HCT116 (cell line): ENCODE data around the gene EXD3. TPM values are rescaled to one million over a fixed set of nuclear protein-coding genes. Genes with fewer than 3 reads are reported as not detected.

Source experiments
- ATAC-seq: fragments of 200-7000 bp; cut with Tn5 transposase; 2 replicates; pipeline ENCODE4 v1.9.1; 2020; ENCODE audit warnings: mild to moderate bottlenecking, moderate library complexity
- BruUV-seq: library from RNA; stranded (reverse); fragments of 400-500 nt; replicated peaks from 2 replicates; lab custom pipeline; 2021; lab: Mats Ljungman, UMichigan
- CTCF ChIA-PET: fragments of 300-600 bp; sonication (Branson Sonifier 250); formaldehyde crosslinking; loops from one replicate; lab custom pipeline; 2021; ENCODE audit warnings: antibody characterized with exemption; lab: Charles Lee
- POLR2A ChIA-PET: fragments of 300-600, 350-600 bp; sonication (Branson Sonifier 250); formaldehyde crosslinking; loops from one replicate; lab custom pipeline; 2021; ENCODE audit warnings: antibody characterized with exemption; lab: Charles Lee
- RAD21 ChIA-PET, 2 experiments: fragments of 300-600 bp; sonication (Branson Sonifier 250); formaldehyde crosslinking; loops; one replicate each; lab custom pipeline; 2023; ENCODE audit warnings: low total read pairs in 2 of 2; ENCODE audit not compliant: uncharacterized antibody in 2 of 2, unreplicated experiment in 2 of 2, low non-redundant PET in 1 of 2; lab: Charles Lee
- DNase-seq: peaks from one replicate; pipeline ENCODE4 v3.0.0-alpha.2; 2010; ENCODE audit warnings: low read depth, low spot score
- H2AFZ ChIP-seq: fragments of 200-600 bp; shearing (Covaris generic), sonication (generic); 2 replicates; pipeline ENCODE4 v1.6.1; 2017; ENCODE audit warnings: low read depth, mixed run types, mixed read lengths, antibody characterized with exemption, low read length; ENCODE audit not compliant: poor library complexity, severe bottlenecking
- H3K27ac ChIP-seq: 2 replicates; pipeline ENCODE4 v1.5.1; 2012; ENCODE audit warnings: low read depth, low read length
- H3K27me3 ChIP-seq: fragments of 200-600 bp; sonication (generic); 2 replicates; pipeline ENCODE4 v1.6.1; 2016; ENCODE audit warnings: mixed run types, low read length, mixed read lengths; ENCODE audit not compliant: insufficient read depth
- H3K36me3 ChIP-seq, 2 experiments: fragments of 200-500 bp in 1 of 2; fragments of 200-600 bp in 1 of 2; sonication (Bioruptor generic) in 1 of 2; sonication (generic) in 1 of 2; 2 replicates each; pipeline versions ENCODE4 v1.5.1 to v1.6.1; 2014 to 2016; ENCODE audit warnings: low read length in 2 of 2, inconsistent platforms in 1 of 2, mixed read lengths in 1 of 2, mixed run types in 1 of 2; ENCODE audit not compliant: insufficient read depth in 2 of 2, control insufficient read depth in 1 of 2
- H3K4me1 ChIP-seq, 2 experiments: fragments of 200-600 bp in 1 of 2; sonication (generic) in 1 of 2; 2 replicates each; pipeline versions ENCODE4 v1.5.1 to v1.6.1; 2012 to 2017; ENCODE audit warnings: low read length in 2 of 2, inconsistent platforms in 1 of 2, mild to moderate bottlenecking in 1 of 2, mixed read lengths in 1 of 2, mixed run types in 1 of 2, moderate library complexity in 1 of 2; ENCODE audit not compliant: insufficient read depth in 2 of 2, control insufficient read depth in 1 of 2
- H3K4me2 ChIP-seq: fragments of 200-600 bp; sonication (generic); 2 replicates; pipeline ENCODE4 v1.6.1; 2017; ENCODE audit warnings: mixed run types, low read length, mixed read lengths
- H3K4me3 ChIP-seq, 2 experiments: fragments of 200-600 bp in 1 of 2; sonication (generic) in 1 of 2; replicated peaks in 1 of 2; 2 replicates each; pipeline ENCODE4 v1.5.1; 2011 to 2016; ENCODE audit warnings: low read length in 2 of 2, control low read depth in 1 of 2, low read depth in 1 of 2, mild to moderate bottlenecking in 1 of 2, mixed read lengths in 1 of 2, mixed run types in 1 of 2
- H3K79me2 ChIP-seq: fragments of 200-600 bp; sonication (generic); 2 replicates; pipeline ENCODE4 v1.6.1; 2017; ENCODE audit warnings: mild to moderate bottlenecking, mixed run types, low read length, moderate library complexity, mixed read lengths; ENCODE audit not compliant: insufficient read depth
- H3K9ac ChIP-seq: fragments of 200-600 bp; sonication (generic); 2 replicates; pipeline ENCODE4 v1.6.1; 2016; ENCODE audit warnings: low read length, mixed read lengths
- H3K9me2 ChIP-seq: fragments of 200-600 bp; sonication (generic), shearing (Covaris generic); 2 replicates; pipeline ENCODE4 v1.6.1; 2017; ENCODE audit warnings: mixed run types, mild to moderate bottlenecking, moderate library complexity; ENCODE audit not compliant: insufficient read depth
- H3K9me3 ChIP-seq, 2 experiments: fragments of 200-500 bp in 1 of 2; fragments of 200-600 bp in 1 of 2; sonication (Bioruptor generic) in 1 of 2; sonication (generic) in 1 of 2; 2 replicates each; pipeline ENCODE4 v1.6.1; 2014 to 2017; ENCODE audit warnings: low read length in 2 of 2, mixed read lengths in 2 of 2, inconsistent platforms in 1 of 2, low read depth in 1 of 2, mild to moderate bottlenecking in 1 of 2, mixed run types in 1 of 2, moderate library complexity in 1 of 2; ENCODE audit not compliant: control insufficient read depth in 1 of 2, insufficient read depth in 1 of 2
- H4K20me1 ChIP-seq: fragments of 200-600 bp; sonication (generic), shearing (Covaris generic); 2 replicates; pipeline ENCODE4 v1.6.1; 2017; ENCODE audit warnings: mixed run types, mild to moderate bottlenecking, moderate library complexity; ENCODE audit not compliant: insufficient read depth
- CBX3 ChIP-seq: IDR thresholded peaks from 2 replicates; pipeline ENCODE4 v1.6.1; 2012; ENCODE audit warnings: low read depth
- CEBPB ChIP-seq: IDR thresholded peaks from 2 replicates; pipeline ENCODE4 v1.6.1; 2012; ENCODE audit warnings: low read depth
- EGR1 ChIP-seq: IDR thresholded peaks from 2 replicates; pipeline ENCODE4 v1.6.1; 2012; ENCODE audit warnings: low read depth
- ELF1 ChIP-seq: IDR thresholded peaks from 2 replicates; pipeline ENCODE4 v1.6.1; 2012; ENCODE audit warnings: low read depth, borderline replicate concordance
- EZH2 ChIP-seq: fragments of 200-600 bp; sonication (generic); IDR thresholded peaks from 2 replicates; pipeline ENCODE4 v1.6.1; 2017; ENCODE audit warnings: antibody characterized with exemption, mixed run types
- EZH2phosphoT487 ChIP-seq: fragments of 200-600 bp; IDR thresholded peaks from 2 replicates; pipeline ENCODE4 v1.6.1; 2018; ENCODE audit warnings: antibody characterized with exemption, borderline replicate concordance
- FOSL1 ChIP-seq: IDR thresholded peaks from 2 replicates; pipeline ENCODE4 v1.6.1; 2012; ENCODE audit warnings: low read depth
- JUND ChIP-seq: IDR thresholded peaks from 2 replicates; pipeline ENCODE4 v1.6.1; 2012
- MAX ChIP-seq: IDR thresholded peaks from 2 replicates; pipeline ENCODE4 v1.6.1; 2012
- POLR2A ChIP-seq: IDR thresholded peaks from 2 replicates; pipeline ENCODE4 v1.7.0; 2011; ENCODE audit warnings: borderline replicate concordance; ENCODE audit not compliant: insufficient read depth, insufficient read length; ENCODE audit errors: extremely low read depth
- RAD21 ChIP-seq: IDR thresholded peaks from 2 replicates; pipeline ENCODE4 v1.6.1; 2012; ENCODE audit warnings: low read depth, mild to moderate bottlenecking
- SIN3A ChIP-seq: IDR thresholded peaks from 2 replicates; pipeline ENCODE4 v1.6.1; 2012; ENCODE audit warnings: low read depth
- SRF ChIP-seq: IDR thresholded peaks from 2 replicates; pipeline ENCODE4 v1.6.1; 2012; ENCODE audit warnings: low read depth
- TCF7L2 ChIP-seq: IDR thresholded peaks from 2 replicates; pipeline ENCODE4 v1.7.0; 2011; ENCODE audit warnings: borderline replicate concordance, inconsistent platforms; ENCODE audit not compliant: insufficient read depth, insufficient read length; ENCODE audit errors: extremely low read depth
- YY1 ChIP-seq: IDR thresholded peaks from 2 replicates; pipeline ENCODE4 v1.6.1; 2011; ENCODE audit warnings: low read length, low read depth, moderate library complexity, mild to moderate bottlenecking; ENCODE audit not compliant: insufficient replicate concordance; ENCODE audit errors: extremely low read depth
- ZFX ChIP-seq: fragments of 450-650 bp; IDR thresholded peaks from 2 replicates; pipeline ENCODE4 v1.6.1; 2017
- ZNF274 ChIP-seq: fragments of 200-500 bp; sonication (Bioruptor generic); IDR thresholded peaks from 2 replicates; pipeline ENCODE4 v1.6.1; 2014; ENCODE audit warnings: mild to moderate bottlenecking, low read depth, low read length, inconsistent platforms
- intact Hi-C: fragments of 100-400 bp; cut with micrococcal nuclease; formaldehyde crosslinking; loops from 2 replicates; pipeline ENCODE4 v1.10.0; 2022
- total RNA-seq: library from RNA; stranded (reverse); gene quantifications from one replicate; pipeline ENCODE4 v1.2.1, GENCODE V29; 2021; ENCODE audit not compliant: unreplicated experiment
- TF ChIP-seq, protein P1 (sequence below): IDR thresholded peaks from 2 replicates; pipeline ENCODE4 v1.6.1; 2011; ENCODE audit warnings: mild to moderate bottlenecking, low read length, moderate library complexity; ENCODE audit not compliant: insufficient replicate concordance; ENCODE audit errors: extremely low read depth
- TF ChIP-seq, protein P2 (sequence below): IDR thresholded peaks from 2 replicates; pipeline ENCODE4 v1.6.1; 2012
- TF ChIP-seq, protein P3 (sequence below): IDR thresholded peaks from 2 replicates; pipeline ENCODE4 v1.6.1; 2012; ENCODE audit warnings: low read depth

The EXD3 gene
- total RNA-seq, 1 experiment from 2014 or later, result 25.4 TPM

- Histone ChIP-seq H3K4me1 (no peaks in the 10 kb centered on the region), H3K9me3 (peaks cover 0 to 5% of the 10 kb centered on the region in 2 experiments; a peak in 1 of 4 replicates), H2AFZ (no peak overlapping the region), H3K4me3 (no peak overlapping the region), H3K27ac (no peak overlapping the region), H3K9ac (no peak overlapping the region), H4K20me1 (no peaks in the 10 kb centered on the region), H3K4me2 (no peak overlapping the region), H3K27me3 (no peaks in the 10 kb centered on the region), H3K79me2 (no peaks in the 10 kb centered on the region), H3K9me2 (no peaks in the 10 kb centered on the region), H3K36me3 (no peaks in the 10 kb centered on the region; a peak in 1 of 4 replicates)
- TF ChIP-seq JUND (no peak), ZFX (no peak), EZH2 (no peak), MAX (no peak), ELF1 (no peak), TCF7L2 (no peak), RAD21 (no peak), EZH2phosphoT487 (no peak), EGR1 (no peak), POLR2A (no peak), SIN3A (no peak), CEBPB (no peak), FOSL1 (no peak), CBX3 (no peak), SRF (no peak), YY1 (no peak), ZNF274 (no peak)
- TF ChIP-seq, protein P1, sequence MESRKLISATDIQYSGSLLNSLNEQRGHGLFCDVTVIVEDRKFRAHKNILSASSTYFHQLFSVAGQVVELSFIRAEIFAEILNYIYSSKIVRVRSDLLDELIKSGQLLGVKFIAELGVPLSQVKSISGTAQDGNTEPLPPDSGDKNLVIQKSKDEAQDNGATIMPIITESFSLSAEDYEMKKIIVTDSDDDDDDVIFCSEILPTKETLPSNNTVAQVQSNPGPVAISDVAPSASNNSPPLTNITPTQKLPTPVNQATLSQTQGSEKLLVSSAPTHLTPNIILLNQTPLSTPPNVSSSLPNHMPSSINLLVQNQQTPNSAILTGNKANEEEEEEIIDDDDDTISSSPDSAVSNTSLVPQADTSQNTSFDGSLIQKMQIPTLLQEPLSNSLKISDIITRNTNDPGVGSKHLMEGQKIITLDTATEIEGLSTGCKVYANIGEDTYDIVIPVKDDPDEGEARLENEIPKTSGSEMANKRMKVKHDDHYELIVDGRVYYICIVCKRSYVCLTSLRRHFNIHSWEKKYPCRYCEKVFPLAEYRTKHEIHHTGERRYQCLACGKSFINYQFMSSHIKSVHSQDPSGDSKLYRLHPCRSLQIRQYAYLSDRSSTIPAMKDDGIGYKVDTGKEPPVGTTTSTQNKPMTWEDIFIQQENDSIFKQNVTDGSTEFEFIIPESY, result no peak
- TF ChIP-seq, protein P2, sequence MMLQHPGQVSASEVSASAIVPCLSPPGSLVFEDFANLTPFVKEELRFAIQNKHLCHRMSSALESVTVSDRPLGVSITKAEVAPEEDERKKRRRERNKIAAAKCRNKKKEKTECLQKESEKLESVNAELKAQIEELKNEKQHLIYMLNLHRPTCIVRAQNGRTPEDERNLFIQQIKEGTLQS, result no peak
- TF ChIP-seq, protein P3, sequence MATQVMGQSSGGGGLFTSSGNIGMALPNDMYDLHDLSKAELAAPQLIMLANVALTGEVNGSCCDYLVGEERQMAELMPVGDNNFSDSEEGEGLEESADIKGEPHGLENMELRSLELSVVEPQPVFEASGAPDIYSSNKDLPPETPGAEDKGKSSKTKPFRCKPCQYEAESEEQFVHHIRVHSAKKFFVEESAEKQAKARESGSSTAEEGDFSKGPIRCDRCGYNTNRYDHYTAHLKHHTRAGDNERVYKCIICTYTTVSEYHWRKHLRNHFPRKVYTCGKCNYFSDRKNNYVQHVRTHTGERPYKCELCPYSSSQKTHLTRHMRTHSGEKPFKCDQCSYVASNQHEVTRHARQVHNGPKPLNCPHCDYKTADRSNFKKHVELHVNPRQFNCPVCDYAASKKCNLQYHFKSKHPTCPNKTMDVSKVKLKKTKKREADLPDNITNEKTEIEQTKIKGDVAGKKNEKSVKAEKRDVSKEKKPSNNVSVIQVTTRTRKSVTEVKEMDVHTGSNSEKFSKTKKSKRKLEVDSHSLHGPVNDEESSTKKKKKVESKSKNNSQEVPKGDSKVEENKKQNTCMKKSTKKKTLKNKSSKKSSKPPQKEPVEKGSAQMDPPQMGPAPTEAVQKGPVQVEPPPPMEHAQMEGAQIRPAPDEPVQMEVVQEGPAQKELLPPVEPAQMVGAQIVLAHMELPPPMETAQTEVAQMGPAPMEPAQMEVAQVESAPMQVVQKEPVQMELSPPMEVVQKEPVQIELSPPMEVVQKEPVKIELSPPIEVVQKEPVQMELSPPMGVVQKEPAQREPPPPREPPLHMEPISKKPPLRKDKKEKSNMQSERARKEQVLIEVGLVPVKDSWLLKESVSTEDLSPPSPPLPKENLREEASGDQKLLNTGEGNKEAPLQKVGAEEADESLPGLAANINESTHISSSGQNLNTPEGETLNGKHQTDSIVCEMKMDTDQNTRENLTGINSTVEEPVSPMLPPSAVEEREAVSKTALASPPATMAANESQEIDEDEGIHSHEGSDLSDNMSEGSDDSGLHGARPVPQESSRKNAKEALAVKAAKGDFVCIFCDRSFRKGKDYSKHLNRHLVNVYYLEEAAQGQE, result no peak
- POLR2A ChIA-PET, result no interaction called here
- no TSS peak for BruUV-seq
- ATAC-seq, result no peak
- RAD21 ChIA-PET, result no interaction called here
- intact Hi-C loops, result no loop called here
- CTCF ChIA-PET, result no interaction called here
- no peak for DNase-seq
Measured at GRCh38 chr9:137376386-137376785, 46.6 kb downstream of the EXD3 start.
